ENCODE measurements around the gene BICDL1. TPM values are rescaled to one million over a fixed set of nuclear protein-coding genes. Genes with fewer than 3 reads are reported as not detected.
"Not testable (repeated sequence)": the region's sequence is repeated elsewhere in the genome, so short reads cannot be mapped to it uniquely, and the experiment has no call there.

BICDL1 gene, protein sequence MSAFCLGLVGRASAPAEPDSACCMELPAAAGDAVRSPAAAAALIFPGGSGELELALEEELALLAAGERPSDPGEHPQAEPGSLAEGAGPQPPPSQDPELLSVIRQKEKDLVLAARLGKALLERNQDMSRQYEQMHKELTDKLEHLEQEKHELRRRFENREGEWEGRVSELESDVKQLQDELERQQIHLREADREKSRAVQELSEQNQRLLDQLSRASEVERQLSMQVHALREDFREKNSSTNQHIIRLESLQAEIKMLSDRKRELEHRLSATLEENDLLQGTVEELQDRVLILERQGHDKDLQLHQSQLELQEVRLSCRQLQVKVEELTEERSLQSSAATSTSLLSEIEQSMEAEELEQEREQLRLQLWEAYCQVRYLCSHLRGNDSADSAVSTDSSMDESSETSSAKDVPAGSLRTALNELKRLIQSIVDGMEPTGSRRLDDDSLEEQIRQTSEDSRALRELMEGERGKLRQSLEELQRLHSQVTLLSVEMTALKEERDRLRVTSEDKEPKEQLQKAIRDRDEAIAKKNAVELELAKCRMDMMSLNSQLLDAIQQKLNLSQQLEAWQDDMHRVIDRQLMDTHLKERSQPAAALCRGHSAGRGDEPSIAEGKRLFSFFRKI
- 10 to 100 TPM in 3 of 4 donors, 1 to 10 TPM in 1; 1.4 to 39.9 (median 31.7) TPM for polyA plus RNA-seq (ENCODE audit: insufficient read length in 4 of 4)

DNA sequence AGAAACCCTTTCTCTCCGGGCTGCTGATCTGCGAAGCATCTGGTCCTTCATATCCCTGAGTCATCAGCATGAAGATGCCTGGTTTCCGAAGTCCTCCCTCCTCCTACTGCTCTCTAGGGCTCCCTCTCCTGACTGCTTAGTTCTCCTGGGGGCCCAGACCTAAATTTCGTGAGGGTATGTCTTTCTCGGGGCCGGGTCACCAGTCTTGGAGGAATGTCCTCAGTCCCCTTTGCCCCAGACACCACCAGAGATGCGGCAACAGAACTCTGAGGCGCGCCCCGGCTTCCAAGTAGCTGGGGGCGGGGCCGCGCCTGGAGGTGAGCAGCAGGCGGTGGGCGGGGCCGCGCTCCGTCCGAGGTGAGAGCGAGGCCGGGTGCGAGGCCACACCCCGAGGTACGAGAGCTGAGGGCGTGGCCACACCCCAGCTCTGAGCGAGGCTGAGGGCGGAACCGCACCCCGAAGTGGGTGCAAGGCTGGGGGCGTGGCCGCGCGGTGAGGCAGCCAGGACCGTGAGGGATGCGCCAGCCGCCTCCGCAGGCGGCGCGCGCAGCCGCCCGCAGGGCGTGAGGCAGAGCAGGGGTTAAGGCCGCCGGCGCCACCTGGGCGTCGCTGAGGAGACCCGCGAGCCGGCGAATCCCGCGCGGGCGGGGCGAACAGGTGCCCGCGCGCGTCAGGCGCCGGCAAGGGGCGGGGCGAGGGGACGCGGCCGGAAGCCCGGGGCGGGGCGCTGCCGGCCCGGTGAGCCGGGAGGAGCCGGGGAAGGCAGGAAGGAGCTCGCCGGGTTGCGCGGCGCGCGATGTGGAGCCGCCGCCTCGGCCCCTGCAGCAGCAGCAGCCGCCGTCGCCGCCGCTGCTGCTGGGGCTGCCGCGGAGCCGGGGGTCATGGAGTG is at the start of gene BICDL1:
TSS of gene BICDL1 (plus strand) at position 765 of the 889 bp plus-strand sequence. CDS start 633 bp downstream, outside the sequence.
- peak; percentile 35 to 68 (median 54) for DNase-seq (ENCODE audit: low read depth in 4 of 4, low spot score in 3 of 4)

DNA sequence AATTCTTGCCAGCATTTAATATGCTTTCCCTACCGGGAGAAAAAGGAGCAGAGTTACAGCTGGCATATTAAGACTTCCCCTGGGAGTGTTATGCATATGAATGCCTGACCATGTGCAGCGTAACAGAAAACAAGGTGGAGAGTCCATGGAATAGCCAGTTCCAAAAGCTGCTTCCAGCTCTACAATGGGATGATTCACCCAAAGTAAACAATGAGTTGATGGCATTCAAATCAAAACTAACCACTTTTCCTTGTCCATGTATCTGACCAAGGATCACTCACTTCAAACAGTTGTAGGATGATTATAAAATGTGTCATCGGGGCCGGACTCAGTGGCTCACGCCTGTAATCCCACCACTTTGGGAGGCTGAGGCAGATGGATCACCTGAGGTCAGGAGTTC is 48.1 kb upstream of the BICDL1 start:
- no peak for DNase-seq (ENCODE audit: low read depth in 4 of 4, low spot score in 3 of 4)

DNA sequence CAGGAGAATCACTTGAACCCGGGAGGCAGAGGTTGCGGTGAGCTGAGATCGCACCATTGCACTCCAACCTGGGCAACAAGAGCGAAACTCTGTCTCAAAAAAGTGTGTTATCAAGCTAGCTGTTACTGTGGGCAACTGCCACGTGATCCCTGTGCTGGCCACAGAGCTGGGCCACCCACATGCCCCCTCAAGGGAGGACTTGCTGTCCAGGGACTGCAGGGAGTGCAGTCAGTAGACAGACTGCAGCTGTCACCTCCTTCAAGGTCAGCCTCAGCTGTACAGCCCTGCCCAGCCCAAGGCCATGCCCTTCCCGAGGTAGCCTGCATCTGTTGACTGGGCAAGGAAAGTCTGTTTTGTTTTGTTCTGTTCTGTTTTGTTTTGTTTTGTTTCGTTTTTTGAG is 46.6 kb upstream of the BICDL1 start:
- no peak for DNase-seq (ENCODE audit: low read depth in 4 of 4, low spot score in 3 of 4)

DNA sequence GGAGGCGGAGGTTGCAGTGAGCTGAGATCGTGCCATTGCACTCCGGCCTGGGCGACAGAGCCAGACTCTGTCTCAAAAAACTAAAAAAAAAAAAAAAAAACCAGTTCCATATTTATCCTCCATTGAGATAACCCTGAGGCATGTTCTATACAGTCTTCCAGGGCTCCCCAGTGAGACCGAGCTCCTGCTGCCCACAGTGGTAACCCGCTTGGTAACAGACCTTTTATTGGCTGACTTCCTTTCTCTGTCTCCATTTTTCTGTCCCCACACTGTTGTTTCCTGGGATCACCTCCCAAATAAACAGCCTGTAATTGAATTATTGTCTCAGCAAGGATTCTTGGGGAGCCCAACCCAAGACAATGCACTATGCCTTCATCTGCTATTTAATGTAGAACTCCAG is 42.8 kb upstream of the BICDL1 start:
- no peak for DNase-seq (ENCODE audit: low read depth in 4 of 4, low spot score in 3 of 4)

DNA sequence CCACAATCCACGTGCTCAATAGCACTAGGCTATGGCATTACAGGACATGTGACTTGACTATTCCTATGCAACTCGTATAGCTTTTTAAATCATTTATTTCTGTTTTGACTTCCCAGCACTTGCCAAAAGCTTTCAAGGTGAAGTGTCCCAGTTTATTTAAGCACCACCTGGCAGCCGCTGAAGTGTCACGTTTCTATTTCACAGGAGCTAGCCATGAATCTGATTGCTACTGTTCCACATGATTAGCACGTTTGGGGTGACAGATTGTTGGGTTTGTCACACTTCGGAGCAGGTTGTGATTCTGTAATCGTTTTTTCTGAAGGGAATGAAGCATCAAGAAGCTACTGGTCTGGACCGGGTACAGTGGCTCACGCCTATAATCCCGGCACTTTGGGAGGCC is 39.9 kb upstream of the BICDL1 start:
- no peak for DNase-seq (ENCODE audit: low read depth in 4 of 4, low spot score in 3 of 4)

DNA sequence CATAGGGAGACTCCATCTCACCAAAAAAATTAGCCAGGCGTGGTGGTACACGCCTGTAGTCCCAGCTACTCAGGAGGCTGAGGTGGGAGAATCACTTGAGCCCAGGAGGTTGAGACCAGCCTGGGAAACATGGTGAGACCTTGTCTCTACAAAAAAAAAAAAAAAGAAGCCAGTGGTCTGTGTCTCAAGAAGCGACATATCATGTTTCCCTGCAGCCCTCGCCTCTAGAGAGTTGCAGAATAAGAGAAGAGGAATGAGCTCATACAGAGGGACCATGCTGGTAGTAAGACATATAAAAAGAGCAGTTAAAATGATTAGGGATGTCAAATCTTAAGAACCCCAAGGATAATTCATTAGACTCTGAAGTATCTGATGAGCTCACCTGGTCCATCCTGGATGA is 39.4 kb upstream of the BICDL1 start:
- DNase-seq (ENCODE audit: low read depth in 4 of 4, low spot score in 3 of 4), result no peak

DNA sequence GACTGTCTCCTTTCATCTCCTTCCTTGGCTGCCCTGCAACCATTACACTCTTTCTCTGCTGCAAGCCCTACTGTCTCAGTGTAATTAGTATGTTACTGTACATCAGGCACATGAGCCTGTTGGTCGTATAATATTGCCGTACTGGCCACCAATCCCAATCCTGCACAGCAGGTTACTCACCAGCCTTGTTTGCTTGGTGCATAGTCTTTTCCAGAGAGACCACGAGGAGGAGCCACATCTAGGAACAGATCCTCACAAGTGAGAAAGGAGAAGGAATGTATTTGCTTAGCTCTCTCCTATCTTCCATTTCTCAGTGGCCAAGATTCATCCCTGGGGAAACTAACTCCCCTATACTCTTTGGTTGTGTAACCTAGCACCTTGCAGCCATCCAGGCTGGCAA is 33.0 kb upstream of the BICDL1 start:
- DNase-seq (ENCODE audit: low read depth in 4 of 4, low spot score in 3 of 4), result no peak

DNA sequence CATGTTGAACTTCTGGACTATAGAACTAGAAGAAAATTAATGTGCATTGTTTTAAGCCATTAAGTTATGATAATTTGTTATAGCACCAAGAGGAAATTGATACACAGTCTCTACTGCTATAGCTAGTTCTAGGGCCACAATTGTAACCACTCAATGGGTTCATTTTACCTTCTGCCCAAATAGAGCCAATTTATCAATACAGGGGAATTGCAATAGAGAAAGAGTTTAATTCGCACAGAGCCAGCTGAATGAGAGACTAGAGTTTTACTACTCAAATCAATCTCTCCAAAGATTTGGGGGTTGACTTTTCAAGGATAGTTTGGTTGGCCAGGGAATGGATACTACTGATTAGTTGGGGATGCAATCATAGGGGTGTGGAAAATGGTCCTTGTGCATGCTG is 31.9 kb upstream of the BICDL1 start:
- DNase-seq (ENCODE audit: low read depth in 4 of 4, low spot score in 3 of 4), result no peak

DNA sequence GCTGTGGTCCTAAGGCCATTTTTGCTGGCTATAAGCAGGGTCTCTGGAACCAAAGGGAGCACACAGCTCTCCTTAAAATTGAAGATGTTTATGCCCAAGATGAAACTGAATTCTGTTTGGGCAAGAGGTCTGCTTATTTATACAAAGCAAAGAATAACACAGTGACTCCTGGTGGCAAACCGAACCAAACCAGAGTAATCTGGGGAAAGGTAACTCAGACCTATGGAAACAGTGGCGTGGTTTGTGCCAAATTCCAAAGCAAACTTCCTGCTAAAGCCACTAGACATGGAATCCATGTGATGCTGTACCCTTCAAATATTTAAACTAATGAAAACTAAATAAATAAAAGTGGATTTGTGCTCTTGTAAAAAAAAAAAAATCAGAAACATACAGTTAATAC is 29.6 kb upstream of the BICDL1 start:
- DNase-seq (ENCODE audit: low read depth in 4 of 4, low spot score in 3 of 4), result no peak

DNA sequence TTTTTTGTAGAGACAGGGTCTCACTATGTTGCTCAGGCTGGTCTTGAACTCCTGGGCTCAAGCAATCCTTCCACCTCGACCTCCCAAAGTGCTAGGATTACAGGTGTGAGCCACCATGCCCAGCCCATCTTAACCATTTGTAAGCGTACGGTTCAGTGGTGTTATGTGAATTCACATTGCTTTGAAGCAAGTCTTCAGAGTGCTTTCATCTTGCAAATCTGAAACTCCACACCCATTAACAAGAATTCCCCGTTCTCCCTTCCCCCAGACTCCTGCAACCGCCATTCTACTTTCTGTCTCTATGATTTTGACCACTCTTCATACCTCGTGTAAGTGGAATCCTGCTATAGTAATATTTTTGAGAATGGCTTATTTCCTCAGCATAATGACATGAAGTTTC is 24.9 kb upstream of the BICDL1 start:
- DNase-seq (ENCODE audit: low read depth in 4 of 4, low spot score in 3 of 4), result no peak

DNA sequence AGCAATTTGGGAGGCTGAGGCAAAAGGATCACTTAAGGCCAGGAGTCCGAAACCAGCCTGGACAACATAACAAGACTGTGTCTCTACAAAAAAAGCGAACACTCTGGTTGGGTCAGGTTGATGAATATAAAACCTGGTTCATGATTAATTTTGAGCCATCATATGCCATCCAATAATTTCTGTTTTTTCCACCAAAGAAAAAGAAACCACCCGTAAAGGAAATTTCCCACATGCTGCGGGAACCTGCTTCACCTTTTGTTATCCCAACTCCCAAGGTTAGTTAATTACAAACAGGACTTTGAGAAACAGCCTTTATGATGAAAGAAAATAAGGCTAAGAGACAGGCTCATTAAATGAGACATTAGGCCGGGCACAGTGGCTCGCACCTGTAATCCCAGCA is 24.1 kb upstream of the BICDL1 start:
- DNase-seq (ENCODE audit: low read depth in 4 of 4, low spot score in 3 of 4), result no peak

DNA sequence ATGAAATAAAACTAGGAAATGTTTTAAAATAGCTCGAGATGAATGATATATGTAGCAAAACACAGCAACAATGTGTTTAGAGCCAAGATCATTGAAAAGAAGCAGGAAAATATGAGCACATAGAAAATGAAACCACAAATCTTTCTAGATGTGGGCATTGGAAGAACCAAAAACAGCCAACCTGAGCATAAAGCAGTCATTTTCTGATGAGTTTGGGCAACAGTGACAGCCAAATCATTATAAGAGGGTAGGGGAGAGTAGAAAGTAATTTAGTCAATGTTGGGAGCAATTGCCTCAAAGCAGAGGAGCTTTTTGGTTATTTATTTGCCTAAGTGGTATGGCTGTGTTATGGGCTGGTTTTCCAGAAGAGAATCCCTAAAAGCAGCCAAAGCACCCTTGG is 8.8 kb upstream of the BICDL1 start:
- DNase-seq (ENCODE audit: low read depth in 4 of 4, low spot score in 3 of 4), result no peak

DNA sequence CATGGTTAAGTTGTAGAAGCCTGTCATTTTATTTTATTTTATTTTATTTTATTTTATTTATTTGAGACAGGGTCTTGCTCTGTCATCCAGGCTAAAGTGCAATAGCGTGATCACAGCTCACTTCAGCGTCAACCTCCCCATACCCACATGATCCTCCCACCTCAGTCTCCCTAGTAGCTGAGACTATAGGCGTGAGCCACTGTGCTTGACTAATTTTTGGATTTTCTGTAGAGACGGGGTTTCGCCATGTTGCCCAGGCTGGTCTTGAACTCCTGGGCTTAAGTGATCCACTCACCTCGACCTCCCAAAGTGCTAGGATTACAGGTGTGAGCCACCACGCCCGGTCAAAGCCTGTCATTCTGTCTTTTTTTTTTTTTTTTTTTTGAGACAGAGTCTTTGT is 8.3 kb upstream of the BICDL1 start:
- DNase-seq (ENCODE audit: low read depth in 4 of 4, low spot score in 3 of 4), result not testable (repeated sequence)

DNA sequence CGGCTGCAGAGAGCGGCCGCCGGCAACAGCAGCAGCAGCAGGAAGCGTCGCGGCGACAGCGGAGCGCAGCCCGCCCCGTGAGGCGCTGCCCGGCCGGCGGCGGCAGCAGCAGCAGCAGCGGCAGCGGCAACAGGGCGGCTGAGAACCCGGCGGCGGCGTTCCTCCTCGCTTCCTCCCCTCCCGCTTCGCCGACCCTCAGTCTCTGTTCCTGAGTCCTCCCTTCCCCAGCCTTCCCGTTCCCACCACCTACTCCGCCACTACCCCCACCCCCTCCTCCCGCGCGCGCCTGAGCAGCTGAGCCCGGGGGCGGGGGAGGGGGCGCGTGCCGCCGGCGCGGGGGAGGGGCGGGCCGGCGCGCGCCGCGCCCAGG is 310 bp downstream of the BICDL1 start:
- DNase-seq (ENCODE audit: low read depth in 4 of 4, low spot score in 3 of 4), result peak in 2 of 4 donors; percentile 19 to 20

DNA sequence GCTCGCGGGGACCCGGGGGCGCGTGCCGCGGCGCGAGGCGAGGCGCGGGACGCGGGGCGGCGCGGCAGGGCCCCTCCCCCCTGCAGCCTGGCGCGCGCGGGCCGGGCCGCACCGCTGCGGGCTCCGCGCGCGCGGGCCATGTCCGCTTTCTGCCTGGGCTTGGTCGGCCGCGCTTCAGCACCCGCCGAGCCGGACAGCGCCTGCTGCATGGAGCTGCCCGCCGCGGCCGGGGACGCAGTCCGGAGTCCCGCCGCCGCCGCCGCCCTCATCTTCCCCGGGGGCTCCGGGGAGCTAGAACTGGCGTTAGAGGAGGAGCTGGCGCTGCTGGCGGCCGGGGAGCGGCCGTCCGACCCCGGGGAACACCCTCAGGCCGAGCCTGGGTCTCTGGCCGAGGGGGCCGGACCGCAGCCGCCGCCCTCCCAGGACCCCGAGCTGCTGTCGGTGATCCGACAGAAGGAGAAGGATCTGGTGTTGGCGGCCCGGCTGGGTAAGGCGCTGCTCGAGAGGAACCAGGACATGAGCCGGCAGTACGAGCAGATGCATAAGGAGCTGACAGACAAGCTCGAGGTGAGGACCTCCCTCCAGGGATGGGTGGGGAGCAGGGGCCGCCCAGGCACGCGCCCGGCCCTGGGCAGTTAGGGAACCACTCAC is 820 bp downstream of the BICDL1 start:
- DNase-seq (ENCODE audit: low read depth in 4 of 4, low spot score in 3 of 4), result peak; percentile 41 to 69 (median 62)

DNA sequence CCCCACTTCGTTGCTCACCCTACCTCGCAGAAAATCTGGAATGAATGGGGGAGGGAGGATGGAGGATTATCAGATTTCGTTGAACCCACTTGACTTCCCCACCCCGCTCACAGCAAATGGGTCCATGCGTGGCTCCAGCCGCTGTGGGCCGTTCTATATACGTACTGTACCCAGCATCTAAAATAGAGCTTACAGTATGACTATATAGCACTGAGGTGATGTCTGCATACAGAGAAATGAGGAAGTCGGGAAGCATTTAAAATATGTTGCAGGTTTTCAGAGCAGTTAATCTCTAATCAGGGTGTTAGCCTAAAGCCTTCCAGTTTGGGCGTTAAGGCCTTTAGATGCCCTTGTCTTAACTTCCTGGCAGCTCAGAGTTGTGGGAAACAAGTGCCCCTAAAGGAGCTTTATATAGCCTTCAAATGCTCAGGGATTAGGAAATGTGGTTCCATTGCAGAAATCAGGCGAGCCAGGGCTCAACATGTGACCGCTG is 1.4 kb downstream of the BICDL1 start:
- DNase-seq (ENCODE audit: low read depth in 4 of 4, low spot score in 3 of 4), result no peak

DNA sequence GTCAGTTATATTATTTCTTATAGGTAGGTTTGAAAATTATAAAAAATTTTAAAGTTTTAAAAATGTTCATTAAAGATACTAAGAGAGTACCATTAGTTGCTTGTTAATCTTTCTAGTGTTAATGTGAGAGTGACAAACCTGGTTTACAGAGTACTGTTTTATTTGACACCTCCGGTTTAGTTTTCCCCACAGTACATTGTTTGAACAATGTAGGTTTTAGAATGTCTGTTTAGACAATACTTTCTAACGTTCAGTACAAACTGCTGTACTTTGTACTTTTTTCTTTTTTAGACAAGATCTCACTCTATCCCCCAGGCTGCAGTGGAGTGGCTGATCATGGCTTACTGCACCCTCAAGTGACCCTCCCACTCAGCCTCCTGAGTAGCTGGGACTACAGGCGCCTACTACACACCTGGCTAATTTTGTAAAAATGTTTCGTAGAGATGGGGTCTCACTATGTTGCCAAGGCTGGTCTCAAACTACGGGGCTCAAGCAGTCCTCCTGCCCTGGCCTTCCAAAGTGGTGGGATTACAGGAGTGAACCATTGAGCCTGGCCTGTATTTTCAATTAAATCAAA is 3.2 kb downstream of the BICDL1 start:
- DNase-seq (ENCODE audit: low read depth in 4 of 4, low spot score in 3 of 4), result no peak

DNA sequence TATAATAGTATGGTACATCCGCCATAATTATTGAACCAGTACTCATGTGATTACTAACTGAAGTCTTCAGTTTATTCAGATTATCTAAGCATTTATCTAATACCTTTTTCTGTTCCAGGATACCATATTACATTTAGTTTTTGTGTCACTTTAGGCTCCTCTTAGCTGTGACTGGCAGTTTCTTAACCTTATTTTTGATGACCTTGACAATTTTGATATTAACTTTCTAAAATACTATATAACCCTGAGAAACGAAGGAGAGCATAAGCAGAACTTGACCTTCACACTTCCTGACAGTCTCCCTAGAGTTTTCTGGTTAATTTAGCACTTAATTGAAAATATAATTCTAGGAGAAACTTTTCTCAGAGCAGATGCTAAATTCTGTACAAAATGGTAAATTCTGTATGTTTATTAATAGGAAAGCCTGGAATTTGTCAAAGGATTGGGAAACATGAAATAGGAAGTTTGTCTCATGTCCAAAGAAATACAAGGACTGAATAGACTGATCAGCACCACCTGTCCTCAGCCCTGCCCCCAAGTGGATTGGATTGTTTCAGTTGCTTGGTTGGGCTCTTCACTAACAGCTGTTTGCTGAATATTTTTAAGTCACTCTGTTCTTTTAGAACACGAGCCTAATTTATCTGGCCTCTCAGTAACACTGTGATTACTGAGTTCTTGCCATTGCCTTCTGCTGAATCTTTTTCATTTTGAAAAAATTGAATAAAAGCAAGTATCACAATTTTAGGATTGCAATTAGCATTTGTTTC is 6.0 kb downstream of the BICDL1 start:
- DNase-seq (ENCODE audit: low read depth in 4 of 4, low spot score in 3 of 4), result no peak

DNA sequence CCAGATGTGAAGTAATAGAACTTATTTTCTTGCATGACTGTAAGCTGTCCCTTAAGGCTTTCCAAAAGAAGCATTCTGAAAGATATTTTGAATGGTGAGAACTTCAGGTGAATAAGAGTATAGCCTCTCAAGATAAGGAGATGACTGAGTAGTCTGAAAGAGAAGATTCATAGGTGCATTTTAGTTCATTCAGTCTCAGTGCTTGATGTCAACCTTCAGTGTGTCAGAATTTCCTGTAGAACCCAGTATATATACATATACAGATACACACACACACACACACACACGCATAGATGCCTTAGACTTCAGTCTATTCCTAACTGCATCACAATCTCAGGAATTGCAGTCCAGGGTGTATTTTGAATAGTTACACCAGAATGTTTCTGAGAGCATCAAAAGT is 7.4 kb downstream of the BICDL1 start:
- DNase-seq (ENCODE audit: low read depth in 4 of 4, low spot score in 3 of 4), result no peak
